GF-D8 (cell line): ENCODE measurements around the gene TSPO.
"Not testable (repeated sequence)": the region's sequence is repeated elsewhere in the genome, so short reads cannot be mapped to it uniquely, and the experiment has no call there.

Experiments used
- DNase-seq: peaks from one replicate; lab custom pipeline; 2025; lab: John Stamatoyannopoulos, UW

Gene TSPO

DNA sequence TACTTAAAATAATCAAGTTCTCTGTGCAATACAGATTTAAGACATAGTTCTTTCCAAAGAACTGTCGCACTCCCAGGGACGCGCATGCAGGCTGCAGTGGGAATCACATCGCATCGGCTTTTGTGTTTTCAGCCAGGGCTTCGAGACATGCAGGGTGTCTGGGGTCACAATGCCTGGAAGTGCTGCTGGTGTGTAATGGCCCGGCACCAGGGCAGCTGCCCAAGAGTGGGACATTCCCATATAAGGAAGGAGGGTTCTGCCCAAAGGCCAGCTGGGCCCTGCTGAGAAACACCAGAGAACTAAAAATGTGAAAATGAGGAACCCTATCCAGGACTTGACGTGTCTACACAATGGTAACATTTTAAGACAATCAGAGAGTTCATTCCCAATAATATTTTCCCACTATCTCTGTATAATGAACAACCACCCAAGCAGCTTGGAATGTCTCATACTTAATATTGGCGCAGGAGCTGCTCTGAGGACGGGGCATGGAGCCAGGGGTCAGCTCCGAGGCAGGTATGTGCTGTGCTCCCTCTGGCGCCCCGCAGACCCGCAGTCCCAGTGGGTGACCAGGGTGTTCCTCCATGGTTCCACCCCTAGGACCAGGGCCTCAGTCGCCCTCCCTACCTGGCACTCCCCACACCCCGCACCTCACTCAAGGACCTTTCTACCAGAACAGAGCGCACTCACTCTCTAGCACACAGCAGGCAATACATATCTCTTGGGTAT is 19.4 kb upstream of the TSPO start:
- no peak for DNase-seq

DNA sequence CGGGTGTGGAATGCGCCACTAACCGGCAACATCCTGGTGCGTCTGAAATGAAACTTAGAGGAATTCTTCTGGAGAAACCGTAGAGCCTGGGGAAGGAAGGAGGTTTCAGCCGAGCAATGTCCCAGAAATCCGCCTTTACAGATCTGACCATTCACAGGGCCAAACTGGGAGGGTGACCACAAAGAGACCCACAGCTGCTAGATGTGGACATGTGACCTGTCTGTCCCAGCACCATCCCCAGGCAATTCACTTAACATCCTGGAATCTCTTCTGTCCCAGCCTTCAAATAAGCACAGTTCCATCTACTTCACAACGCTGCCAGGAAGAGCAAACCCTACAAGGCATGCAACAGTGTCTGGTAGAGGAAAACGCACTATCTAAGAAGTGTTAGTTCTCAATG is 18.0 kb upstream of the TSPO start:
- DNase-seq = no peak

DNA sequence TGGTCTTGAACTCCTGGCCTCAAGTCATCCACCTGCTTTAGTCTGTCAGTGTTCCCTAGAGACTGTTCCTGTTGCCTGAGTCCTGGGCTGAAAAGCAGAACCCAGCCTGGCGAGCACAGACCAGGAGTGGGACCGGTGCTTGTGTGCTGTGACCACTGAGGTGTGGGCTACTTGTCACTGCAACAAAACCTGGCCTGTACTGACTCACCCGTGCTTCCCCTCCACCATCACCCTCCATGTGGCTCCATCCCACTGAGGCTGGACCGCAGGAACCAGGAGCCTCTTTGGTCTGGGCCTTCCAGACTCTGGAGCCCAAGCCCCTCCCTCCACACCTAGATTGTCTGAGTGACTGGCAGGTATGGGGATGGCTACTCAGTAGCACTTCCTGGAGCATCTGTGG is 16.8 kb upstream of the TSPO start:
- DNase-seq = no peak

DNA sequence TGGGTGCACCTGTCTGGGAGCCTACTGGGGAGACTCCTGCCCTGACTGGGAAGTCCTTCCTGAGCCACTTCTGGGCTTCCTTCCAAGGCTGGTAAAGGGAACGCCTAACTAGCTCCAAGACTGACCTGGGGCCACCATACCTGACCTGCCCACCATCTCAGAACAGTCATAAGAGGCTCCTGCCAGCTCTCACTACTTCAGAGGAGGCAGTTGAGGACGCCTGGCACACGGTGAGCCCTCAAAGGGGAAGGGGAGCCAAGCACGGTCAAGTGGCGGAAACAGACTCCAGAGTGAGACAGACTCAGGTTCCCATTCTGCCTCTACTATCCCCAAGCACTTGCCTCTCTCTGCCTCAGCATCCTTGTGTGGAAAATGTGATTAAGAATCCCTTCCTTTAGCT is 15.8 kb upstream of the TSPO start:
- DNase-seq = no peak

DNA sequence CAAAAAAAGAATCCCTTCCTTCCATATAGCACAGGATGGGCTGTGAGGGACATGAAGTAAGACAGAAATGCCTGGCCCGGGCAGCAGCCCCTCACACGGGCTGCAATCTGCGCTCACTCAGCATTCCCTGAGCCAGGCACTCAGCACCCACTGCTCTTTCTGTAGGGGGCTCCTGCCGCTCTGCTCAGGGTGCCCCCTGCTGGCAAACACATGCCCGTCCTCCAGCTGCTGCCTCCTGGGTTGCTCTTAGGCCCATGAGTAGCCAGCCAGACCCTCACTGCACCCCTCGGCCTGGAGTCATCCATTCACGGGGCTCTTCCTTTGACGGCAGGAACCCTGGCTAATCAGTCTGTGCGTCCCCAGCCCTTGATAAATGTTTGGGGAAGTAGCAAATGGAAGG is 15.1 kb upstream of the TSPO start:
- no peak for DNase-seq

DNA sequence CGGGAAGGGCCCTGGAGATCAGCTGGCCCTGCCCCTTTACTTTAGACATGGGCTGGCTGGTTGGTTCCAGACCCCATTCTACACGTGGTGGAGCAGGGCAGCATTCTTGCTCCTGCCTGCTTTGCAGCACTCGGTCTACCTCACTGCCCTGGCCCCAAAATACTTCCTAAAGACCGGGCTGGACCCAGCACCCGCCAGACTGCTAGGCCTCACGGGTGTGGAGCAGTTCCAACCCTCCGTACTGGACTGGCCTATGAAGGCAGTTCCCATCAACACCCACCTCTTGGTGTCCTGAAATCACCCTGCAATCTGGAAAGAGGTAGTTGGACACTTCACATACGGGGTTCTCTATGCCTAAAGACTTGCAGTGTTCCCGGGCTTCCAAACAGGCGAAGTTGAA is 14.6 kb upstream of the TSPO start:
- DNase-seq = no peak

DNA sequence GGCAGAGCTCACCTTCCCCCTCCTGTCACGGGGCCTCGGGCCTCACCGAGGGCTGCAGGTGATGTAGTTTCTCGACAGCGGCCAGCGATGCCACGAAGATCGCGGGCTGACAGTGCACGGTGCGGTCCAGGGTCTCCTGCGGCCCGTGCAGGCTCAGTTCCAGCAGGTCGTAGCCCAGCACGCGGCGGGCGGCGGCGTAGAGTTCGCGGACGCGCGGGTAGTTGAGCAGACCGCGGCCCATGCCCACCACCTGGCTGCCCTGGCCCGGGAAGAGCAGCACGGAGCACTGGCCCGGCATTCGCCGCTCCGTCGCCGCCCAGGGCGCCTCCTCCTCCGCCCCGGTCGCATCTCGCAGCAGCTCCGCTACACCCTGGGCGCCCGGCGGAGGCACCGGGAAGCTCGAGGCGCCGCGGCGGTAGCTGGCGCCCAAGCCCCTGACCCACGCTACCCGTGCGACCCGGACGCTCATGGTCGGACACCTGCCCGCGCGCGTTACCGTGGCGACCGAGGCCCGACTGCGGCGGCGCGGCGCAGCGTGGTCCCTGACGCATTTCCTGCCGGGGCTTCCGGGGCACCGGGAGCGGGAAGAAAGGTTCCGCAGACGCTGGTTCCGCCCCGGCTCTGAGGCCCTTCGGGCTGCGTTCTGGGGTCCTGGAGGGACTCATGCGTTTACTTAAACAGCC is 8.3 kb upstream of the TSPO start, which contains the start of gene MCAT:
Gene MCAT, minus strand, starts transcription at position 519 of the 683 bp plus-strand sequence. Its CDS starts 50 bp downstream, at position 469.
- DNase-seq = peak; percentile 47

DNA sequence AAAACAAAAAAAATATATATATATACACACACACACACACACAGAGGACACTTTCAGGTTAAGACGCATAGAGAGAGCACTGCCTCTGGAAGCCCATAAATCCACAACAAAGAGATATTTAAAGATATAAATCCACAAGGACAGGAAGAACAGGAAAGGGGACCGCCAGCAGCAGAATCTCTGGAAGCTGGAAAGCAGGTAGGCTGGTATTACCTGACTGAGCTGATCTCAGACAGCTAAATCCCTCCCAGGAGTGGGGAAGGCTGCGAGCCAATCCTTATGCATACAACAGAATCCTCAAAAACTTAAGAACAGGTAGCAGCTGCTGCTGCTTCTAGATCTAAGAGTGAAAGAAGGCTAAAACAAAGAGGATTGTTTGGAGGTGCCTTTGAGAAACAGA is 6.4 kb upstream of the TSPO start:
- DNase-seq = no peak

DNA sequence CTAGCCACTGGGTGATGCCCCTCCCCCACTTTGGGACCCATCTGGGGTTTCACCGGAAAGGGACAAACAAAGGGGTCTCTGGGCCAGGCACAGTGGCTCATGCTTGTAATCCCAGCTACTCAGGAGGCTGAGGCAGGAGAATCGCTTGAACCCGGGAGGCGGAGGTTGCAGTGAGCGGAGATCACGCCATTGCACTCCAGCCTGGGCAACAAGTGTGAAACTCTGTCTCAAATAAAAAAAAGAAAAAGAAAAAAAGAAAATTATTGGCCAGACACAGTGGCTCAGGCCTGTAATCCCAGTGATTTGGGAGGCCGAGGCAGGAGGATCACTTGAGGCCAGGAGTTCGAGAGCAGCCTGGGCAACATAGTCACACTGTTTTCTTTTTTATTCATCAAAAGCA is 6.0 kb upstream of the TSPO start:
- not testable (repeated sequence) for DNase-seq

DNA sequence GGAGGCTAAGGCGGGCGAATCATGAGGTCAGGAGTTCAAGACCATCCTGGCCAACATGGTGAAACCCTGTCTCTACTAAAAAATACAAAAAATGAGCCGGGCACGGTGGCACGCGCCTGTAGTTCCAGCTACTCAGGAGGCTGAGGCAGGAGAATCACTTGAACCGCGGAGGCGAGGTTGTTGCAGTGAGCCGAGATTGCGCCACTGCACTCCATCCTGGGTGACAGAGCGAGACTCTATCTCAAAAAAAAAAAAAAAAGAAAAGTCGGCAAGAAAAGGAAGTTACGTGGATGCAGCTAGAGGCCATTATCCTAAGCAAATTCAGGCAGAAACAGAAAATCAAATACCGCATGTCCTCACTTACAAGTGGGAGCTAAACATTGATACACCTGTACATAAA is 5.0 kb upstream of the TSPO start:
- DNase-seq = peak; percentile 66

DNA sequence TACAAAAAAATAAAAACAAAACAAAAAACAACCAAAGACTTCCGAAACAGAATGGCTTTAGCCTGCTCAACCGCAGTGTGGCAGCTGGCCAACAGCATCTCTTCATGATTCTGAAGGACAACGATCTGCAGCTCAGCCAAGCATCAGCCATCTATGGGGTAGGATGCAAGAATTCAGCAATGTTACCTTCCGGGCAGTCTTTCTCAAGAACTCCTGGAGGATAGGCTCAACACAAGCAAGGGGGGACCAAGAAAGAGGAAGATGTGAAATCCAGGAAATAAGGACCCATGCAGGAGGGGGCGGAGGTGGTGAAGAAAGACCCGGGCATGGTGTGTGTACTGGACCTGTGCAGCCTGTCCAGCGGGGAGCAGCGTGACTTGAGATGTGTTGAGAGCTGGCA is 3.5 kb upstream of the TSPO start:
- DNase-seq = peak; percentile 89

DNA sequence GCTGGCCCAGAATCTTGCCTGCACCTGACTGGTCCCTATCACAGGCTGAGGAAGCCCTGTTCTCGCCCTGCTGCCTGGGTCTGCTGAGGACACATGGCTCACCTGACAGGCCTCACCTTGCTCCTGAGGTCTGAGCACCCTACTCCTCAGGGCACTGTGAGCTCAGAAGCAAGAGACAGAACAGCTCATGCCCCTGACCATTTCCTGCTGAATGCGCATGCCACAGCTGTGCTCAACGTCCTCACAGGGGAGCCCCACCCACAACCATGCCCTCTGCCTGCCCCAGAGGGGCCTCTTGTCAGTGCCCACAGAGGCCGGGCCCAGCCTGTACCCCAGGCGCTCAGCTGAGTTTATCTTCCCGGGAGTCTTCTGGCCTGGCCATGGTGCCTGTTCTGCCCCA is 2.8 kb upstream of the TSPO start:
- peak; percentile 83 for DNase-seq

DNA sequence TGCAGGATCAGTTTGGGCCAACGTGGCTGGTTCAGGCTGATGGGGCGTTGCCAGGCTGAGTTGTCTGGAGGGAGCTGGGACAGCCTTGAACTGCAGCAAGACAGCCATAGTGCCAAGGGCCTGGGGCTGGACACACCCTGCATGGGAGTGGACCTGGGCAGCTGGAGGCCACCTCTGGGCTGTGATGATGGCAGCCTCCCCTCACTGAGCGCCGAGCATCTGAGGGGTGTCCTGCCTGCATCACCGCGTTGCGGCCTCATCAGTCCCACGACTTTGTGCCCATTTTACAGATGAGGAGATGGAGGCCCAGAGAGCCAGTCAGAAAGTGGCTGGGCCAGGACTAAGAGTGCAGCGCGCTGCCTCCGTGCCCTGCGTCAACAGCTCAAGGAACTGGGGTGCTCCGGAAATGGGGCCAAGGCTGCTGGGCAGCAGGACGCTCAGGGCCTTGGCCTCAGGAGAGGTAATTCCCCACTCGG is 590 bp upstream of the TSPO start:
- no peak for DNase-seq

DNA sequence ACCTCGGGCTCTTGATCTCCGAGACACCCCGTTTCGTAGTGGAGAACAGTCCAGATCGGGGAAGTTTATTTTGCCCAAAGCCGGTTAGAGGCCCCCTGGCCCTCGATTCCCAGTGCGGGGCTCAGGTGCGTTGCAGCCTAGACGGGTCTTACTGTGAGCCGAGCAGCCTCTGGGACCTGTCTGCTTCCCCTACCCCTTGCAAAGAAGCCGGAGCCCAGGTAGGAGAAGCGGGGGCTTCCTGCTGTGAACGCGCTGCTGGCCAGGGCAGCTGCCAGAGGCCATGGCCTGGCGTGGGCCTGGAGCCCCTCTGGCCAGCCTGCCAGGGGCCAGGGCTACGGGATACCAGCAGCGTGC is 621 bp downstream of the TSPO start:
- DNase-seq = no peak

DNA sequence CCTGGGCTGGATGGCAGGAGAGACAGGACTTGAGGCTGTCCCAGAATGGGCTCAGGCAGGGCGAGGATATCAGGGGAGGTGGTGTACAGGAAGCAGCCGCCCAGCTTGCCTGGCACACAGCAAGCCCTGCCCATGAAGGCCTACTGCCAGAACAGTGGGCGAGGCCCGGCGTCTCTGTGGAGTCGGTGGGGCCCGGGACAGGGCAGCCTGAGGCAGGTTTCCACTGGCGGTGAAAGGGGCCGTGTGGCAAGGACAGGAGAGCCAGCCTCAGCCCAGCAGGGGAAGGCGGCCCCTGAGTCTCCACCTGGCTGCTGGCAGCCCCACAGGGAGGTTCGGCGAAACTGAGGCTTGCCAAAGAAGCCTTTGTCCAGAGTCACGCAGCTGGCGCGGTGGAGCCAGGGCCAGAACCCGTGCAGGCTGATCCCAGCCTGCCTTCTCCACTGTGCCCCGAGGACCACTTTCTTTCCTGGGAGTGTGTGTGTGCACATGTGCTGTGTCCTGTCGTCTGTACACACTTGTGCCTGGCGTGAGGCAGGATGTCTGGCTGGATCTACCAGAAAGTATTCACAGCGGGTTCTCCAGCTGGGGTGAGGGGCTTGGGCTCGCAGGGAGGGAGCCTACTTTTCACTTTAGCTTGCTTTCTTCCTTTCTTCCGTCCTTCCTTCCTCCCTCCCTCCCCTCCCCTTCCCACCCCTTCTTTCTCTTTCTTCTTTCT is 1.2 kb downstream of the TSPO start:
- peak; percentile 8 for DNase-seq

DNA sequence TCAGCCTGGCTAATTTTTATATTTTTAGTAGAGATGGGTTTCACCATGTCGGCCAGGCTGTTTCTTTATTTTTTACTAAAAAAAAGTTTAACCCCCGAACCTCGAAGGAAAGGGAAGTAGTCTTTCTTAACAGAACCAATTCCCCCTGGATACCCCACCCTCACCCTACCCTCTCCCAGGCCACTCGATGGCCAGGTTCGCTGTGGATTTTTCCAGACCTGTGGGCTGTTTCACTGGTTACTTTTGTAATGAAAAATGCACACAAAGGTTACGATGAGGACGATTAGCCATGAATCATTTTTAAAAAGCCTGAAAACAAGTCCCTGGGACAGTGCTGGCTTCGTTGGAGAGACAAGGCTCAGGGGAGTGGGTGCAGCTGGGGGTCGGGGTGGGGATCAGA is 2.5 kb downstream of the TSPO start:
- no peak for DNase-seq

DNA sequence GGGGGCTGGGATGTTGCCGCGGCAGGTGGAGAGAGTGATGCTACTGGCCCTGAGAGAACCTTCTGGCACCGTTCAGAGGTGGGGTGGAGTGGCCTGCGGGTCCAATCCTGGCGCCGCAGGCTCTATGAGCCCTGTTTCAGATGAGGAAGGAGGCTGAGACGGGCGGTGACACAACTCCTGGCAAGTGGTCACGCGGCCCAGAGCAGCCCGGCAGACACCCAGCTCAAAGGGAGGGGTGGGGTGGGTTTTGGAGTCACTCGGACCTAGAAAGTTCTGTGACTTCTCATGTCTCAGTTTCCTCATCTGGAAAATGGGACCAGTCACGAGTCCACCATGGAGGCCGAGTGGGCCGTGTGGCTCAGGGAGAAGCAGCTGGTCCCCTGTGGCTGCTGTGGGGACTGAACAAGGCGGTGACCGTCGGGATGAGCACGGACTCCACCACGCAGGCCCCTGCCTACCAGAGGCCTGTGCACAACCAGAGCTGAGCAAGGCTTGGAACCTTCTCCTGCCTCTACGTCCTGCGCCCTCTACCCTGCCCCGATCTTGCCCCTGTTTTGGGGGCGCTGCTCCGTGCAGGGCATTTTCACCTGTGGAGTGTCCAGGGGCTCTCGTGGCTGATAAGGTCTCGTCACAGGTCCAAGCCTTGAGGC is 3.7 kb downstream of the TSPO start:
- no peak for DNase-seq

DNA sequence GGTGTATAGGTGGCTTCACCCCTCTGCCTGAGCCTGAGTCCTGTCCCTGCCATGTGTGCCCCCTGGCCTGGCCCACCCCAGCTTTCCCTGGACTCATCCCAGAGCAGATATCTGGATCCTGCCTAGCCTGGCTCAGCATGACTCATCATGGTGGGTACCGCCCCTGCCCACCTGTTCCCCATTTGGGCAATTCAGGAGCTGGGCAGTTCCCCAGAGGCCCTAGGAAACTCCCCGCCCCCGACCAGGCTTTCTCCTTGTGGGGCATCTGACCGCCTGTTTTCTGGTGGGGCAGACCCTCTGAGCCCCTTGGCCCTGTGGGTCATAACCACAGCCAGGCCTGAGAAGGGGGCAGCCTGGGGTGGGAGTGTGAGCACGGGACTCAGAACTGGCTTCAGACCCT is 4.4 kb downstream of the TSPO start:
- DNase-seq = no peak

DNA sequence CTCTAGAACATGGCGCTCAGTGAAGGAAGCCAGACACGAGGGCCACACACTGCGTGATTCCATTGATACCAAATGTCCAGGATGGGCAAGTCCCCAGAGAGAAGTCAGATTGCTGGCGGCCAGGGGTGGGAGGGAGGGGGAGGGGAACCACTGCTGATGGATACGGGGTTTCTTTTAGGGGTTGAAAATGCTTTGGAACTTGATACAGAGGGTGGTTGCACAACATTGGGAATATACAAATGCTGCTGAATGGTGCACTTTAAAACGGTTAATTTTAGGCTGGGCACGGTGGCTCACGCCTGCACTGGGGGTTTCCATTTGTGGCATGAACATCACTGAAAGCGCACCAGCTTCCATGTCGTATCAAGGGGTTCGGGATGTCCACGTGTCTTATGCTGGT is 5.1 kb downstream of the TSPO start:
- no peak for DNase-seq

DNA sequence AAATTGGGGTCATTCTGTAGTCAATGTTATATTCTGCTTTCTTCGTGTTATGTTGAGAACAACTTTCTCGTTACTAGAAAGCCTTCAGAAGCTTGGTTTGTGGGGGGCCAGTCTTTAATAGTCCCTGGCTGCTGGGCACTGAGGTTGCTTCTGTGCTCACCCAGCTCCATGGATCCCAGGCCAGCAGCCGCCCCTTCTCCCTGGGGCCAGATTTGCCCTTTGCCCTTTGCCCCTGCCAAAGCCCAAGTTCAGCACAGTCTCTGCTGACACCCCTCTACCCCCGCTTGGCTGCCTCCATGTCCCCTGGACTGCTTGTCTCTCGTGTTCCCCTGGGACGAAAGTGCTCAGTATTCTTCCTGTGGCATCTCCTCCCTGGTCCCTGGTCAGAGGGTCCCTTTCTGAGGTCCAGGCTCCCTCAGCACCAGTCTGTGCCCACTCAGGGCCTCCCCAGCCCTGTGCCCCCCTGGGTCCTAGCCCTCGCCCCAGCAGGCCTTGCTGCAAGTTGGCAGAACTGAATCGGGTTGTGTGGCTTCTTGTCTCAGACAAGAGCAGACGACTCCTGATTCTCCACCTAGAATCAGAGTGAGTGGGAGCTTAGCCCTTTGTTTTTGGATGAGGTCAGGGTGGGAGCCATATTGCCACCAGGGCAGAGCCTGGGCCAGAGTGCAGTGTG is 6.7 kb downstream of the TSPO start:
- DNase-seq = no peak

DNA sequence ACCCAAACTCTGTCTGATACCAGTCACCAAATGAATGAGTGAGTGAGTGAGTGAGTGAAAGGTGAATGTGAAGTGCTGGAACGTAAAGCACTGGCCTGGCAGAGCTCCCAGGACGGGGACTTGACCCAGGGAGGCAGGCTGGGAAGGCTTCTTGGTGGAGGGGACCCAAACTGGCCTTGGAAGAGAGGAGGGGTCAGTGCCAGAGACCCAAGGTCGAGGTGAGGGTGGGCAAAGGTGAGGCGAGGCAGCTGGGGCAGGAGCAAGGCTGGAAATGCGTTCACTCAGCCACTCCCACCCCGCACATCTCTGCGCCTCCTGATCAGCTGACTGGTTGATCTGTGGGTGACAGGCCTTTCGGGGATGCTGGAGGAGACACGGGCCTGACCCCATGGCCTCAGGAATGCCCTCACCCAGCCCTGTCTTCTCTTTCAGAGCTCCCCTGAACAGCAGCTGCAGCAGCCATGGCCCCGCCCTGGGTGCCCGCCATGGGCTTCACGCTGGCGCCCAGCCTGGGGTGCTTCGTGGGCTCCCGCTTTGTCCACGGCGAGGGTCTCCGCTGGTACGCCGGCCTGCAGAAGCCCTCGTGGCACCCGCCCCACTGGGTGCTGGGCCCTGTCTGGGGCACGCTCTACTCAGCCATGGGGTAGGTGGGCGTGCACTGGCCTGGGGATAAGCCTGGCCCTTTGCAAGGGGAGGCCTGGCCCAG is 7.6 kb downstream of the TSPO start:
- no peak for DNase-seq
